ENCODE measurements around the gene TUBA8.

GRCh38 chr22:18071968-18072310 is 38.7 kb upstream of the TUBA8 start:
- TF ChIP-seq, protein P1, sequence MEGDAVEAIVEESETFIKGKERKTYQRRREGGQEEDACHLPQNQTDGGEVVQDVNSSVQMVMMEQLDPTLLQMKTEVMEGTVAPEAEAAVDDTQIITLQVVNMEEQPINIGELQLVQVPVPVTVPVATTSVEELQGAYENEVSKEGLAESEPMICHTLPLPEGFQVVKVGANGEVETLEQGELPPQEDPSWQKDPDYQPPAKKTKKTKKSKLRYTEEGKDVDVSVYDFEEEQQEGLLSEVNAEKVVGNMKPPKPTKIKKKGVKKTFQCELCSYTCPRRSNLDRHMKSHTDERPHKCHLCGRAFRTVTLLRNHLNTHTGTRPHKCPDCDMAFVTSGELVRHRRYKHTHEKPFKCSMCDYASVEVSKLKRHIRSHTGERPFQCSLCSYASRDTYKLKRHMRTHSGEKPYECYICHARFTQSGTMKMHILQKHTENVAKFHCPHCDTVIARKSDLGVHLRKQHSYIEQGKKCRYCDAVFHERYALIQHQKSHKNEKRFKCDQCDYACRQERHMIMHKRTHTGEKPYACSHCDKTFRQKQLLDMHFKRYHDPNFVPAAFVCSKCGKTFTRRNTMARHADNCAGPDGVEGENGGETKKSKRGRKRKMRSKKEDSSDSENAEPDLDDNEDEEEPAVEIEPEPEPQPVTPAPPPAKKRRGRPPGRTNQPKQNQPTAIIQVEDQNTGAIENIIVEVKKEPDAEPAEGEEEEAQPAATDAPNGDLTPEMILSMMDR (IDR thresholded peaks at IDR 0.05), result no peak
- TF ChIP-seq POLR2A (IDR thresholded peaks at IDR 0.05) (no peak), EP300 (IDR thresholded peaks at IDR 0.05) (no peak)

Measured in tibial nerve (tissue), 4 donors.